Activated CD8-positive, alpha-beta T cell treated with anti-CD3 and anti-CD28 coated beads for 36 hours (primary cell): ENCODE data around the gene TIGD2. TPM values are rescaled to one million over a fixed set of nuclear protein-coding genes. Genes with fewer than 3 reads are reported as not detected.

ENCODE experiments used
- ATAC-seq: fragments of 200-7000 bp; cut with Tn5 transposase; one replicate; pipeline ENCODE4 v1.10.0; 2021; ENCODE audit warnings: mild to moderate bottlenecking, moderate library complexity
- CTCF ChIA-PET: fragments of 350-600 bp; sonication (Branson Sonifier 250); formaldehyde crosslinking; loops from one replicate; lab custom pipeline; 2021; ENCODE audit warnings: antibody characterized with exemption; lab: Charles Lee
- POLR2A ChIA-PET: fragments of 350-600 bp; sonication (Branson Sonifier 250); formaldehyde crosslinking; loops from one replicate; lab custom pipeline; 2021; ENCODE audit warnings: antibody characterized with exemption; lab: Charles Lee
- DNase-seq: peaks from one replicate; pipeline ENCODE4 v3.0.0-alpha.2; 2020
- H3K27ac Mint-ChIP-seq: one replicate; pipeline ENCODE4 v1.8.0; 2021; ENCODE audit warnings: mild to moderate bottlenecking, mixed read lengths
- H3K27me3 Mint-ChIP-seq: one replicate; pipeline ENCODE4 v1.8.0; 2021; ENCODE audit warnings: mixed read lengths
- H3K36me3 Mint-ChIP-seq: one replicate; pipeline ENCODE4 v1.8.0; 2021; ENCODE audit warnings: low read depth, mixed read lengths
- H3K4me1 Mint-ChIP-seq: one replicate; pipeline ENCODE4 v1.8.0; 2021; ENCODE audit warnings: low read depth, mixed read lengths
- H3K4me3 Mint-ChIP-seq: one replicate; pipeline ENCODE4 v1.8.0; 2021; ENCODE audit warnings: mild to moderate bottlenecking, moderate library complexity, mixed read lengths
- H3K9me3 Mint-ChIP-seq: one replicate; pipeline ENCODE4 v1.8.0; 2021; ENCODE audit warnings: mixed read lengths
- intact Hi-C: fragments of 100-400 bp; cut with micrococcal nuclease; formaldehyde crosslinking; loops from one replicate; pipeline ENCODE4 v1.10.0; 2022
- total RNA-seq, 2 experiments: library from RNA; stranded (reverse); gene quantifications; one replicate each; pipeline ENCODE4 v1.2.3, GENCODE V29; 2021
- TF ChIP-seq, protein P1 (sequence below): fragments of 200-600 bp; IDR thresholded peaks from one replicate; pipeline ENCODE4 v1.8.0; 2022; ENCODE audit warnings: antibody characterized with exemption, mild to moderate bottlenecking

TIGD2 gene
- total RNA-seq, 2 experiments from 2014 or later, result 2.0 to 2.3 TPM

DNA sequence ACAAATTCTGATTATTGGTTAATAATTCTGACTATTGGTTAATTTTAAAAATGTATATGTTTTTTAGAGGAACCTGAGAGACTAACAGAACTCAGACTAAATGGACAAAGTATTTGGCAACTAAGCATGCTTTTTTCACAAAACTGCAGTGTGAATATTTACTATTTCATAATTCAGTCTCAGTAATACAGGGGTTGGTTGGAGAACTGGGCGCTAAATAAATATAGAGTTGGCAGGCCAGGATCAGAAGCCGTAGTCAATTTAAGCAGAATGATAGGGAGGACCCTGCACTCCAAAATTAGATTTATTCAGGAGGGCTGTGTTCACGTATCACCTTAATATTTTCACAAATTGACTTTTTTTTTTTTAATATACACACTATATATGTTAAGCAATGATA is 5.8 kb downstream of the TIGD2 start:
- peaks cover 27% of the 10 kb centered on the region for H3K9me3 Mint-ChIP-seq
- intact Hi-C loops, result no loop called here
- H3K27me3 Mint-ChIP-seq, result no peaks in the 10 kb centered on the region
- ATAC-seq, result no peak
- peaks cover 6% of the 10 kb centered on the region for H3K4me1 Mint-ChIP-seq
- ChIA-PET POLR2A (no interaction called here), CTCF (interaction anchor here (1.1 kb wide), 1 partner anchor 299 kb away, joined by 3 read pairs; no protein-coding TSS in a partner anchor)
- H3K36me3 Mint-ChIP-seq, result peaks cover 22% of the 10 kb centered on the region
- no peak for DNase-seq
- no peak overlapping the region for H3K27ac Mint-ChIP-seq
- H3K4me3 Mint-ChIP-seq, result no peak overlapping the region
- TF ChIP-seq, protein P1, sequence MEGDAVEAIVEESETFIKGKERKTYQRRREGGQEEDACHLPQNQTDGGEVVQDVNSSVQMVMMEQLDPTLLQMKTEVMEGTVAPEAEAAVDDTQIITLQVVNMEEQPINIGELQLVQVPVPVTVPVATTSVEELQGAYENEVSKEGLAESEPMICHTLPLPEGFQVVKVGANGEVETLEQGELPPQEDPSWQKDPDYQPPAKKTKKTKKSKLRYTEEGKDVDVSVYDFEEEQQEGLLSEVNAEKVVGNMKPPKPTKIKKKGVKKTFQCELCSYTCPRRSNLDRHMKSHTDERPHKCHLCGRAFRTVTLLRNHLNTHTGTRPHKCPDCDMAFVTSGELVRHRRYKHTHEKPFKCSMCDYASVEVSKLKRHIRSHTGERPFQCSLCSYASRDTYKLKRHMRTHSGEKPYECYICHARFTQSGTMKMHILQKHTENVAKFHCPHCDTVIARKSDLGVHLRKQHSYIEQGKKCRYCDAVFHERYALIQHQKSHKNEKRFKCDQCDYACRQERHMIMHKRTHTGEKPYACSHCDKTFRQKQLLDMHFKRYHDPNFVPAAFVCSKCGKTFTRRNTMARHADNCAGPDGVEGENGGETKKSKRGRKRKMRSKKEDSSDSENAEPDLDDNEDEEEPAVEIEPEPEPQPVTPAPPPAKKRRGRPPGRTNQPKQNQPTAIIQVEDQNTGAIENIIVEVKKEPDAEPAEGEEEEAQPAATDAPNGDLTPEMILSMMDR, result no peak

DNA sequence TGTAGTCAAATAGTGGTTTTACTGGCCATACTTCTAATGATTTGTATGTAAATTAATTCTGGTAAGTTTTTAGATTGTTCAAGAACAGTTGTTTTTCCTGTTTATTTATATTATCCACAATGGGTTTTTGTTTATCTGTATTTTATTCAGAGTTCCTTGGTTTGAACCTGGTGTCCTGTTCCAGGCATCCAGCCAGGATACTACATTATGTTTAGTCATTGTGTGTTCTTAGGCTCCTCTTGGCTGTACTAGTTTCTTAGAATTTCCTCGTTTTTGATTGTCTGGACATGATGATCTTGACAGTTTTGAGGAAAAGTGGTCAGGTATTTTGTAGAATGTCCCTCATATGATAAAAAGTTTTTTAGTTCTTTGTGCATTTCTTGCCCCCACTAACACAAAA is 7.8 kb downstream of the TIGD2 start:
- H3K36me3 Mint-ChIP-seq, result peaks cover 1% of the 10 kb centered on the region
- H3K9me3 Mint-ChIP-seq, result peaks cover 8% of the 10 kb centered on the region
- H3K4me1 Mint-ChIP-seq, result no peaks in the 10 kb centered on the region
- ChIA-PET POLR2A (no interaction called here), CTCF (no interaction called here)
- intact Hi-C loops, result no loop called here
- H3K4me3 Mint-ChIP-seq, result no peak overlapping the region
- TF ChIP-seq, protein P1, result no peak
- H3K27ac Mint-ChIP-seq, result no peak overlapping the region
- H3K27me3 Mint-ChIP-seq, result no peaks in the 10 kb centered on the region
- DNase-seq (no peak), ATAC-seq (no peak)

DNA sequence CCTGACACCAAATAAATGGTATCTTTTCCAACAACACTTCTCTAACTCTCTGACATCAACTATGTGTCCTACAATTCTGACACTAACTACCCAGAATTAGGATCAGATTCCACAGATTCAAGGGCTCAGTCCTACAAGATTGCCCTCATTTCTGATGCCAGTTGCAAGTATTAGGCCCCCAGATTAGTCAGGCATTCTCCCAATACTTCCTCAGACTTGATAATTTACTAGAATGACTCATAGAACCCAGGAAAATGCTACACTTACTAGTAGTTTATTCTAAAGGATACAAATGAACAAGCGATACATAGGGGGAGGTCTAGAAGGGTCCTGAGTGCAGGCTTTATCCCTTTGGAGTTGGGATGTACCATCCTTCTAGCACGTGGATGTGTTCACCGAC is 8.5 kb downstream of the TIGD2 start:
- intact Hi-C loops, result no loop called here
- Mint-ChIP-seq H3K27ac (no peak overlapping the region), H3K36me3 (no peaks in the 10 kb centered on the region), H3K4me1 (no peaks in the 10 kb centered on the region), H3K9me3 (peaks cover 6% of the 10 kb centered on the region), H3K4me3 (no peak overlapping the region), H3K27me3 (no peaks in the 10 kb centered on the region)
- TF ChIP-seq, protein P1, result no peak
- POLR2A ChIA-PET, result no interaction called here
- no peak for ATAC-seq
- no peak for DNase-seq
- CTCF ChIA-PET, result no interaction called here

DNA sequence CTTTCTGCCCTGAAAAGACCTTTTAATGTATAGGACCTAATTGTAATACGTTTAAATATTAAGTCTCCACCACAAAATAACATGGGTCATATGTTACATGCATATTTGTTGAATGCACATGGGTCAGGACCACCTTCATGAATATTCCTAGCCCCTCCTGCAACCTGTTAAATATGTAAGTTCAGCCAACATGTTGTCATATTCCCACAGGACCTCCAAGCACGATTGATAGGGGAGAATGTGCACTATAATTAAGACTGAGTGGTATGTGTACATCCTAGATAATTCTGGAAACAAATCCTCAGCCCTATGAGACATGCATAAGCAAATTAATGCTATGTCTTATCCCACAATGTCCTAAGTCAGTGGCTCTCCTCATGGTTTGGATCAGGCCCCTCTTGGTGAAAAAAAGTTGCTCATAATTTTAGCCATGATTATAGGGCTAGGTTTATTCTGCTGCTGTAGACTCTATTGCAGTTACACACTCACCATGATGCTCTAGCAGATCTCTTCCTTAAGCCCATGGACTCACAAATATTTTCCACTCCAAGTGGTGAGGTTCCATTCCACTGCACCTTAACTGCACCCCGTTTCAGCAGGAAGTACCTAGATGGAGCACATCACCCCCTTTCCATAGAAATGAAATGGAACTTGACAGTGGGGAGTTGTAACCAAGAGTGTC is 10.2 kb downstream of the TIGD2 start:
- H3K4me3 Mint-ChIP-seq, result no peak overlapping the region
- no peaks in the 10 kb centered on the region for H3K4me1 Mint-ChIP-seq
- H3K27me3 Mint-ChIP-seq, result no peaks in the 10 kb centered on the region
- no peak overlapping the region for H3K27ac Mint-ChIP-seq
- POLR2A ChIA-PET, result no interaction called here
- no peak for DNase-seq
- CTCF ChIA-PET, result no interaction called here
- TF ChIP-seq, protein P1, result no peak
- peaks cover 2% of the 10 kb centered on the region for H3K9me3 Mint-ChIP-seq
- intact Hi-C loops, result no loop called here
- H3K36me3 Mint-ChIP-seq, result no peaks in the 10 kb centered on the region
- ATAC-seq, result no peak

DNA sequence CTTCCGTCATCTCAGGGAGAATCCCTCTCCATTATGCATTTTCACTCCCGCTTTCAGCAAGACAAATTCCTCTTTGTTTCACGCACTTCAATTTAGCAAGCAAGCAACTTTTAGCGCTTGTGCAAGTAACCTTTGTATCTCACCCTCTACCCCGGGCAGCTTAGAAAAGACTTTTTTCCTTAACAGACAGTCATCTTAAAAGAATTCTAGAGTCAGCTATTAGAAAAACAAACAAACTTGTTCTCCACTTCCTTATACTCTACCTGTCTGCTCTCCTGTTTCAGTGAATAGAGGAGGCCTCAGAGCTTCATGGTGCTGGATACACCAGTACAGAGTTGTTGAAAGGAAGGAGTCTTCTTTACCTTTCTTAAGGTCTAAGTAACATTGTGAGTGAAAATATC is 12.1 kb downstream of the TIGD2 start:
- no peaks in the 10 kb centered on the region for H3K4me1 Mint-ChIP-seq
- H3K4me3 Mint-ChIP-seq, result no peak overlapping the region
- ChIA-PET POLR2A (no interaction called here), CTCF (interaction anchor here (1.0 to 1.4 kb wide), 3 partner anchors 41 to 132 kb away, joined by 3 read pairs; no protein-coding TSS in a partner anchor)
- TF ChIP-seq, protein P1, result no peak
- no peaks in the 10 kb centered on the region for H3K9me3 Mint-ChIP-seq
- ATAC-seq (no peak), DNase-seq (no peak)
- H3K36me3 Mint-ChIP-seq, result no peaks in the 10 kb centered on the region
- H3K27ac Mint-ChIP-seq, result no peak overlapping the region
- H3K27me3 Mint-ChIP-seq, result no peaks in the 10 kb centered on the region
- intact Hi-C loops, result no loop called here
